ENCODE results near the gene GPA33.
"Not testable (repeated sequence)": the region's sequence is repeated elsewhere in the genome, so short reads cannot be mapped to it uniquely, and the experiment has no call there.

Gene GPA33

DNA sequence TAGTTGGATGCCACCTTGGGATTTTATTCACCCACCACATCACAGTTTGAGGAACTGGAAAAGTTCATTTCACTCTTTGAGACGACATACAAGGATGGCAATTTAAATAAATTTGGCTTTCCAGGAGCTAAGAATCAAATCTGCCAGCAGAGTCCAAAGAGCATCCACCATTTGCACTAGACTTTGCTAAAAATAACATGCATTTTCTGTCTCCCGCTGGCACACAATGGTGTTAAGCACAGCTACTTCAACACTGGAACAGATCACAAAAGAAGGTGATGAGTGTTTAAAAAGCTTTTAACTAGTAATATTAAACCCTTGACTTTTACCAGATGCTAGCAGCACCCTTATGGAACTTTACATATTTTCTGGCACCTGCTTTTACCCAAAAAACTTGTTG, 56.5 kb downstream of the GPA33 start:
- no peak for TF ChIP-seq POLR2A (IDR thresholded peaks at IDR 0.05; ENCODE audit: low read depth, low read length)
- DNase-seq (ENCODE audit: insufficient read length, low spot score) (no peak), FAIRE-seq (no peak)

- DNase-seq (ENCODE audit: insufficient read length, low spot score); FAIRE-seq: not testable (repeated sequence)
These were observed 60.6 kb downstream of the GPA33 start for GRCh38 chr1:167029553-167029952.

DNA sequence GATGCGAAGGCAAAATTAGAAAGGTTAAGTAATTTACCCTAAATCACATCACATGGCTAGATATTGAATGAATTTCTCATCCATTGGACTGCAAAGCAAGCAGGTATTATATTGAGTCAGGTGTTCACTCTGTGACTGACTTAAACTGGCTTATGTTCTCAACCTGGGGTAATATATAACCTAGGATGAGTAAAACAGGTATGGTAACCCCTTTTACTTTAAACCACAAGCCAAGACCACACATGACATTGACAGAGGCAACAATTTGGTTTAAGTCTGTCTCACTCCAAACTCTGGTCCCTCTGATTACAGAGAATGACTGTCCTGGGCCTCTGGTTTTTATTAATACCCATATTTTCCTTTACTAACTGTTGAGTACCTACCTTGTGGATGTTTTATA, 67.8 kb downstream of the GPA33 start:
- no peak for TF ChIP-seq POLR2A (IDR thresholded peaks at IDR 0.05; ENCODE audit: low read depth, low read length)
- DNase-seq (ENCODE audit: insufficient read length, low spot score) (no peak), FAIRE-seq (no peak)

DNA sequence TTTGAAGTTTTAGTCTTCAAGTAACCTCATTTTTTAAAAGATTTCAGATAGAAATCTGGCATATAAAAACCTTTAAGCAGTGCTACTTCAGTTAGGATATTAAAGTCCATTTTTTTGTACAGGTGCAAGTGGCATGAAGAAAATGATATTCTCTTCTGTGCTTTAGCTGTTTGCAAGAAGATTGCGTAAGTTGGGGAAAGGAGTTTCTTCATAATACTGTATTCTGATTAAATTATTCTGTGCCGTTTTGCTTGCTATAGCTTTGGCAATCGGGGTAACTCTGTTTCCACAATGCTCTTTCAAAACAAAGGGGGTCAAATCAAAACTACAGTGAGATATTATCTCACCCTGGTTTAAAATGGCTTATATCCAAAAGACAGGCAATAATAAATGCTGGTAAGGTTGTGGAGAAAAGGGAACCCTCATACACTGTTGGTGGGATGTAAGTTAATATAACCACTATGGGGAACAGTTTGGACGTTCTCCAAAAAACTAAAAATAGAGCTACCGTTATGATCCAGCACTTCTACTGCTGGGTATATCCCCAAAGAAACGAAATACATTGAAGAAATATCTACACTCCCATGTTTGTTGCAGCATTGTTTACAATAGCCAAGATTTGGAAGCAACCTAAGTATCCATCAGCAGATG, 74.0 kb downstream of the GPA33 start:
- FAIRE-seq (no peak), DNase-seq (ENCODE audit: insufficient read length, low spot score) (no peak)
- TF ChIP-seq POLR2A (IDR thresholded peaks at IDR 0.05; ENCODE audit: low read depth, low read length), result no peak

DNA sequence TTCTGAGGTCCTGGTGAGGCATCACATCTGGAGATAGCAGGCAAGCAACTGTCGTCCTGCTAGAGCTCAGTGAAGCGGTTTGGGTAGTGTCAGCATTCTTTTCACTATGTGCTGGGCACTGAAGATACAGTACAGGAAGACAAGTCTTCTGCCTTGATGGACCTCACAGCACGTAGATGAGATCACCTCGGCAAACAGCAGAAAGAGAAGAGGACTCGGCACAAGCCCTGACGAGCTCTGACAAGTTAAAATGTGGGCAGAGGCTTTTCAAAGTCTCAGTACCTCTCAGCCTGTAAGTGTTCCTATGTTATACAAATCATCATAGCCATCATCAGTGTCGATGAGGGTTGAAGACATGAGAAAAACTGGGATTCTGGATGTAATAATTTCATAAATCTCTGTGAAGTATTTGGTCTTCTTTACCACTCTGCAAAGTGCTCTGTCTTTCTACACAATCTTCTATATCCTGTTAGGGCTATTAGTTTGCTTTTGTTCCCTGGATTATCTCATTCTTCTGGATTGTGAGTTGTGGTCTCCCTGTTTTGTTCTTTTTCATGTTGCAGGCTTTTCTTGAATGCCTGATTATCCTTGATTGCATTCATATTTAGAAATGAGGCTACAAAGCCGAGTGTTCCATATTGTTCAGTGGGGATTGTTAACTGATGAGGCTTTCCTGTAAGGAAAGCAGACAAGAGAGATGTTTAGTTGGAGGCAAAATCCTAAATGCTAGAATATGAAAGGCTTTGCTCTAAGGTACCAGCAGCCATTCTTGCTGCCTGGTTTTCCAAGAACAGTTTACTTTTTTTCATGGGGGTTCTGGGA, 76.9 kb downstream of the GPA33 start:
- no peak for DNase-seq (ENCODE audit: insufficient read length, low spot score)
- no peak for TF ChIP-seq POLR2A (IDR thresholded peaks at IDR 0.05; ENCODE audit: low read depth, low read length)
- FAIRE-seq, result no peak

GRCh38 chr1:167012570-167012969, 77.6 kb downstream of the GPA33 start:
- no peak for FAIRE-seq
- no peak for DNase-seq (ENCODE audit: insufficient read length, low spot score)
- no peak for TF ChIP-seq POLR2A (IDR thresholded peaks at IDR 0.05; ENCODE audit: low read depth, low read length)

GRCh38 chr1:167011560-167012191, 78.5 kb downstream of the GPA33 start:
- no peak for FAIRE-seq
- TF ChIP-seq POLR2A (IDR thresholded peaks at IDR 0.05; ENCODE audit: low read depth, low read length), result no peak
- no peak for DNase-seq (ENCODE audit: insufficient read length, low spot score)

GRCh38 chr1:167003711-167004110, 86.5 kb downstream of the GPA33 start:
- no peak for FAIRE-seq

More at GRCh38 chr1:167003711-167004110, 86.5 kb downstream of the GPA33 start:
- DNase-seq (ENCODE audit: insufficient read length, low spot score), result no peak
- TF ChIP-seq POLR2A (IDR thresholded peaks at IDR 0.05; ENCODE audit: low read depth, low read length), result no peak

All from H54 (cell line).